ENCODE data around the gene FBP1. TPM values are rescaled to one million over a fixed set of nuclear protein-coding genes. Genes with fewer than 3 reads are reported as not detected.

FBP1 gene
- total and polyA plus RNA-seq, 2 donors (not counting 1 experiment from before 2014, with no cell fraction given): not detected

- no peak overlapping the region for H3K27ac ChIP-seq (ENCODE audit: insufficient read depth, low read length)
- no peak overlapping the region for H3K4me3 ChIP-seq (replicated peaks in 1 of 4; ENCODE audit: control extremely low read depth in 1 of 4, insufficient read depth in 1 of 4, low read depth in 3 of 4, low read length in 4 of 4)
- H3K36me3 ChIP-seq (ENCODE audit: control insufficient read depth, insufficient read depth, low read length): no peaks in the 10 kb centered on the region
- H3K79me2 ChIP-seq (ENCODE audit: control insufficient read depth, insufficient read depth, low read length): no peaks in the 10 kb centered on the region
- no peaks in the 10 kb centered on the region for H4K20me1 ChIP-seq (ENCODE audit: control insufficient read depth, extremely low read depth, insufficient read depth, low read length)
- no peaks in the 10 kb centered on the region for H3K9me3 ChIP-seq (ENCODE audit: control insufficient read depth, insufficient read depth, low read depth, low read length)
- TF ChIP-seq CTCF (conservative IDR thresholded peaks at IDR 0.05 in 1 of 2, IDR thresholded peaks at IDR 0.05 in 1 of 2; ENCODE audit: low read depth in 1 of 2, low read length in 2 of 2): peak in 1 of 2 donors; percentile 30
- no peak for TF ChIP-seq EZH2 (IDR thresholded peaks at IDR 0.05; ENCODE audit: low read length, missing control alignments)
- peak in 1 of 2 donors; percentile 11 for DNase-seq (ENCODE audit: low read depth in 2 of 2)
- no peak overlapping the region for H2AFZ ChIP-seq (ENCODE audit: low read length)
- H3K9ac ChIP-seq (ENCODE audit: insufficient read depth, low read length): no peak overlapping the region
- H3K4me2 ChIP-seq (ENCODE audit: extremely low read depth, insufficient read depth, low read length): no peak overlapping the region
- no peaks in the 10 kb centered on the region for H3K4me1 ChIP-seq (ENCODE audit: control insufficient read depth, extremely low read depth, insufficient read depth, low read length)
- H3K27me3 ChIP-seq (ENCODE audit: control insufficient read depth, insufficient read depth, low read length): no peaks in the 10 kb centered on the region
Measured at GRCh38 chr9:94623253-94623652, 16.1 kb downstream of the FBP1 start.

GRCh38 chr9:94622087-94622800 is 17.1 kb downstream of the FBP1 start:
- no peak overlapping the region for H2AFZ ChIP-seq (ENCODE audit: low read length)
- no peak for DNase-seq (ENCODE audit: low read depth in 2 of 2)

GRCh38 chr9:94619026-94619425 is 20.3 kb downstream of the FBP1 start:
- no peaks in the 10 kb centered on the region for H3K36me3 ChIP-seq (ENCODE audit: control insufficient read depth, insufficient read depth, low read length)
- H3K9me3 ChIP-seq (ENCODE audit: control insufficient read depth, insufficient read depth, low read depth, low read length): no peaks in the 10 kb centered on the region
- no peak for DNase-seq (ENCODE audit: low read depth in 2 of 2)
- H4K20me1 ChIP-seq (ENCODE audit: control insufficient read depth, extremely low read depth, insufficient read depth, low read length): no peaks in the 10 kb centered on the region
- H3K27me3 ChIP-seq (ENCODE audit: control insufficient read depth, insufficient read depth, low read length): no peaks in the 10 kb centered on the region
- H3K79me2 ChIP-seq (ENCODE audit: control insufficient read depth, insufficient read depth, low read length): no peaks in the 10 kb centered on the region
- no peak overlapping the region for H3K4me2 ChIP-seq (ENCODE audit: extremely low read depth, insufficient read depth, low read length)
- H2AFZ ChIP-seq (ENCODE audit: low read length): no peak overlapping the region
- no peak overlapping the region for H3K27ac ChIP-seq (ENCODE audit: insufficient read depth, low read length)
- H3K4me1 ChIP-seq (ENCODE audit: control insufficient read depth, extremely low read depth, insufficient read depth, low read length): no peaks in the 10 kb centered on the region
- no peak overlapping the region for H3K4me3 ChIP-seq (replicated peaks in 1 of 4; ENCODE audit: control extremely low read depth in 1 of 4, insufficient read depth in 1 of 4, low read depth in 3 of 4, low read length in 4 of 4)
- TF ChIP-seq EZH2 (IDR thresholded peaks at IDR 0.05; ENCODE audit: low read length, missing control alignments): no peak
- no peak for TF ChIP-seq CTCF (conservative IDR thresholded peaks at IDR 0.05 in 1 of 2, IDR thresholded peaks at IDR 0.05 in 1 of 2; ENCODE audit: low read depth in 1 of 2, low read length in 2 of 2)
- H3K9ac ChIP-seq (ENCODE audit: insufficient read depth, low read length): no peak overlapping the region

More at GRCh38 chr9:94622087-94622800, 17.1 kb downstream of the FBP1 start:
- Histone ChIP-seq H3K36me3 (ENCODE audit: control insufficient read depth, insufficient read depth, low read length) (no peaks in the 10 kb centered on the region), H3K4me2 (ENCODE audit: extremely low read depth, insufficient read depth, low read length) (no peak overlapping the region), H3K4me3 (replicated peaks in 1 of 4; ENCODE audit: control extremely low read depth in 1 of 4, insufficient read depth in 1 of 4, low read depth in 3 of 4, low read length in 4 of 4) (no peak overlapping the region), H3K9ac (ENCODE audit: insufficient read depth, low read length) (no peak overlapping the region), H3K4me1 (ENCODE audit: control insufficient read depth, extremely low read depth, insufficient read depth, low read length) (no peaks in the 10 kb centered on the region), H3K27ac (ENCODE audit: insufficient read depth, low read length) (no peak overlapping the region), H3K27me3 (ENCODE audit: control insufficient read depth, insufficient read depth, low read length) (no peaks in the 10 kb centered on the region), H3K79me2 (ENCODE audit: control insufficient read depth, insufficient read depth, low read length) (no peaks in the 10 kb centered on the region), H3K9me3 (ENCODE audit: control insufficient read depth, insufficient read depth, low read depth, low read length) (no peaks in the 10 kb centered on the region), H4K20me1 (ENCODE audit: control insufficient read depth, extremely low read depth, insufficient read depth, low read length) (no peaks in the 10 kb centered on the region)
- TF ChIP-seq CTCF (conservative IDR thresholded peaks at IDR 0.05 in 1 of 2, IDR thresholded peaks at IDR 0.05 in 1 of 2; ENCODE audit: low read depth in 1 of 2, low read length in 2 of 2): no peak
- TF ChIP-seq EZH2 (IDR thresholded peaks at IDR 0.05; ENCODE audit: low read length, missing control alignments): no peak
